Left hindlimb (tissue), 1 donor: ENCODE measurements around the gene YOD1.
"Not testable (repeated sequence)": the region's sequence is repeated elsewhere in the genome, so short reads cannot be mapped to it uniquely, and the experiment has no call there.

Source experiments
- DNase-seq: peaks from one replicate; pipeline ENCODE4 v3.0.0-alpha.2; 2018

YOD1 gene

GRCh38 chr1:207047505-207047904, 3.5 kb downstream of the YOD1 start:
- no peak for DNase-seq

- no peak for DNase-seq
These were observed 5.6 kb downstream of the YOD1 start for GRCh38 chr1:207045453-207045852.

GRCh38 chr1:207041397-207041796, 9.6 kb downstream of the YOD1 start:
- not testable (repeated sequence) for DNase-seq

GRCh38 chr1:207040181-207040533, 10.9 kb downstream of the YOD1 start:
- no peak for DNase-seq

GRCh38 chr1:207039380-207040180, 11.4 kb downstream of the YOD1 start:
- DNase-seq, result no peak

- DNase-seq, result no peak
These were observed 14.1 kb downstream of the YOD1 start for GRCh38 chr1:207036865-207037264.

- no peak for DNase-seq
These were observed 15.0 kb downstream of the YOD1 start for GRCh38 chr1:207035877-207036551.

GRCh38 chr1:207034998-207035397, 16.0 kb downstream of the YOD1 start:
- no peak for DNase-seq

GRCh38 chr1:207034208-207034607, 16.8 kb downstream of the YOD1 start:
- no peak for DNase-seq

- DNase-seq, result no peak
These were observed 17.7 kb downstream of the YOD1 start for GRCh38 chr1:207033302-207033701.

GRCh38 chr1:207032528-207033017, 18.4 kb downstream of the YOD1 start, which contains the start of gene C1orf116:
C1orf116 (minus strand) TSS chr1:207032756; CDS start chr1:207027598, 5,158 bp downstream.
- DNase-seq, result no peak

GRCh38 chr1:207031632-207032264, 19.3 kb downstream of the YOD1 start:
- no peak for DNase-seq

GRCh38 chr1:207031016-207031415, 20.0 kb downstream of the YOD1 start:
- no peak for DNase-seq

GRCh38 chr1:207030522-207031009, 20.4 kb downstream of the YOD1 start:
- DNase-seq, result no peak

GRCh38 chr1:207029701-207030521, 21.1 kb downstream of the YOD1 start:
- no peak for DNase-seq

GRCh38 chr1:207028884-207029650, 21.9 kb downstream of the YOD1 start:
- no peak for DNase-seq

- DNase-seq, result no peak
These were observed 23.1 kb downstream of the YOD1 start for GRCh38 chr1:207027921-207028320.

- DNase-seq, result no peak
These were observed 23.7 kb downstream of the YOD1 start for GRCh38 chr1:207027206-207027777.

GRCh38 chr1:207026104-207026534, 24.9 kb downstream of the YOD1 start:
- no peak for DNase-seq

- DNase-seq, result no peak
These were observed 25.7 kb downstream of the YOD1 start for GRCh38 chr1:207025146-207025880.
